Measurements from ENCODE around the gene STK35. TPM values are rescaled to one million over a fixed set of nuclear protein-coding genes. Genes with fewer than 3 reads are reported as not detected.
A peak's percentile ranks its signal among the peaks of the same experiment; 100 is the strongest.
"Not testable (repeated sequence)": the region's sequence is repeated elsewhere in the genome, so short reads cannot be mapped to it uniquely, and the experiment has no call there.

STK35 gene
- total and polyA plus RNA-seq, 4 donors: 9.4 to 13.4 (median 12.1) TPM

- WGBS (ENCODE audit: insufficient coverage): 18% methylated on average over 13 of the region's 17 CpGs
- no peaks in the 10 kb centered on the region for H3K36me3 ChIP-seq (ENCODE audit: control insufficient read depth, insufficient read depth, low read length)
- H3K27ac ChIP-seq (ENCODE audit: low read depth, low read length): no peak overlapping the region
- no peaks in the 10 kb centered on the region for H3K9me3 ChIP-seq (ENCODE audit: control insufficient read depth, insufficient read depth, low read length)
- H3K27me3 ChIP-seq (ENCODE audit: control insufficient read depth, insufficient read depth, low read length): no peaks in the 10 kb centered on the region
- peaks cover 6% of the 10 kb centered on the region for H3K4me1 ChIP-seq (ENCODE audit: control insufficient read depth, insufficient read depth, low read length)
- no peak overlapping the region for H3K4me3 ChIP-seq (ENCODE audit: low read depth, low read length)
- DNase-seq (ENCODE audit: low read depth in 4 of 6, low spot score in 6 of 6): peak; percentile 43 to 94 (median 66)
These were observed 70.9 kb downstream of the STK35 start for GRCh38 chr20:2172305-2173175.

- Histone ChIP-seq H3K4me1 (ENCODE audit: control insufficient read depth, insufficient read depth, low read length) (peaks cover 6% of the 10 kb centered on the region), H3K36me3 (ENCODE audit: control insufficient read depth, insufficient read depth, low read length) (no peaks in the 10 kb centered on the region), H3K9me3 (ENCODE audit: control insufficient read depth, insufficient read depth, low read length) (no peaks in the 10 kb centered on the region), H3K27ac (ENCODE audit: low read depth, low read length) (no peak overlapping the region), H3K27me3 (ENCODE audit: control insufficient read depth, insufficient read depth, low read length) (no peaks in the 10 kb centered on the region), H3K4me3 (ENCODE audit: low read depth, low read length) (no peak overlapping the region)
- WGBS (ENCODE audit: insufficient coverage): 75% methylated on average over 3 of the region's 6 CpGs
- DNase-seq (ENCODE audit: low read depth in 4 of 6, low spot score in 6 of 6): no peak
These were observed 71.6 kb downstream of the STK35 start for GRCh38 chr20:2173186-2173585.

GRCh38 chr20:2174067-2174466, 72.4 kb downstream of the STK35 start:
- no peak for DNase-seq (ENCODE audit: low read depth in 4 of 6, low spot score in 6 of 6)
- H3K27me3 ChIP-seq (ENCODE audit: control insufficient read depth, insufficient read depth, low read length): no peaks in the 10 kb centered on the region
- H3K4me1 ChIP-seq (ENCODE audit: control insufficient read depth, insufficient read depth, low read length): peaks cover 6% of the 10 kb centered on the region
- no peak overlapping the region for H3K4me3 ChIP-seq (ENCODE audit: low read depth, low read length)
- no peaks in the 10 kb centered on the region for H3K36me3 ChIP-seq (ENCODE audit: control insufficient read depth, insufficient read depth, low read length)
- H3K9me3 ChIP-seq (ENCODE audit: control insufficient read depth, insufficient read depth, low read length): no peaks in the 10 kb centered on the region
- H3K27ac ChIP-seq (ENCODE audit: low read depth, low read length): no peak overlapping the region
- 97% methylated on average over 3 of the region's 3 CpGs for WGBS (ENCODE audit: insufficient coverage)

GRCh38 chr20:2176946-2177345, 75.3 kb downstream of the STK35 start:
- Histone ChIP-seq H3K9me3 (ENCODE audit: control insufficient read depth, insufficient read depth, low read length) (no peaks in the 10 kb centered on the region), H3K27ac (ENCODE audit: low read depth, low read length) (no peak overlapping the region), H3K4me1 (ENCODE audit: control insufficient read depth, insufficient read depth, low read length) (peaks cover 6% of the 10 kb centered on the region), H3K27me3 (ENCODE audit: control insufficient read depth, insufficient read depth, low read length) (no peaks in the 10 kb centered on the region), H3K4me3 (ENCODE audit: low read depth, low read length) (no peak overlapping the region), H3K36me3 (ENCODE audit: control insufficient read depth, insufficient read depth, low read length) (no peaks in the 10 kb centered on the region)
- WGBS (ENCODE audit: insufficient coverage): 57% methylated on average over 6 of the region's 9 CpGs
- DNase-seq (ENCODE audit: low read depth in 4 of 6, low spot score in 6 of 6): no peak

GRCh38 chr20:2178318-2179232, 76.9 kb downstream of the STK35 start:
- DNase-seq (ENCODE audit: low read depth in 4 of 6, low spot score in 6 of 6): no peak
- Histone ChIP-seq H3K4me1 (ENCODE audit: control insufficient read depth, insufficient read depth, low read length) (peaks cover 6% of the 10 kb centered on the region), H3K36me3 (ENCODE audit: control insufficient read depth, insufficient read depth, low read length) (no peaks in the 10 kb centered on the region), H3K27ac (ENCODE audit: low read depth, low read length) (no peak overlapping the region), H3K4me3 (ENCODE audit: low read depth, low read length) (no peak overlapping the region), H3K9me3 (ENCODE audit: control insufficient read depth, insufficient read depth, low read length) (no peaks in the 10 kb centered on the region), H3K27me3 (ENCODE audit: control insufficient read depth, insufficient read depth, low read length) (no peaks in the 10 kb centered on the region)
- WGBS (ENCODE audit: insufficient coverage): 82% methylated on average over 11 of the region's 17 CpGs

GRCh38 chr20:2179233-2179580, 77.6 kb downstream of the STK35 start:
- H3K4me3 ChIP-seq (ENCODE audit: low read depth, low read length): no peak overlapping the region
- no peak for DNase-seq (ENCODE audit: low read depth in 4 of 6, low spot score in 6 of 6)
- no peaks in the 10 kb centered on the region for H3K36me3 ChIP-seq (ENCODE audit: control insufficient read depth, insufficient read depth, low read length)
- H3K4me1 ChIP-seq (ENCODE audit: control insufficient read depth, insufficient read depth, low read length): peaks cover 6% of the 10 kb centered on the region
- no peak overlapping the region for H3K27ac ChIP-seq (ENCODE audit: low read depth, low read length)
- WGBS (ENCODE audit: insufficient coverage): 80% methylated on average over 11 of the region's 11 CpGs
- no peaks in the 10 kb centered on the region for H3K9me3 ChIP-seq (ENCODE audit: control insufficient read depth, insufficient read depth, low read length)
- no peaks in the 10 kb centered on the region for H3K27me3 ChIP-seq (ENCODE audit: control insufficient read depth, insufficient read depth, low read length)

GRCh38 chr20:2179949-2180348, 78.3 kb downstream of the STK35 start:
- no peak overlapping the region for H3K4me3 ChIP-seq (ENCODE audit: low read depth, low read length)
- peaks cover 6% of the 10 kb centered on the region for H3K4me1 ChIP-seq (ENCODE audit: control insufficient read depth, insufficient read depth, low read length)
- WGBS (ENCODE audit: insufficient coverage): 100% methylated on average over 1 of the region's 2 CpGs
- H3K27me3 ChIP-seq (ENCODE audit: control insufficient read depth, insufficient read depth, low read length): no peaks in the 10 kb centered on the region
- H3K27ac ChIP-seq (ENCODE audit: low read depth, low read length): no peak overlapping the region
- H3K36me3 ChIP-seq (ENCODE audit: control insufficient read depth, insufficient read depth, low read length): no peaks in the 10 kb centered on the region
- no peak for DNase-seq (ENCODE audit: low read depth in 4 of 6, low spot score in 6 of 6)
- no peaks in the 10 kb centered on the region for H3K9me3 ChIP-seq (ENCODE audit: control insufficient read depth, insufficient read depth, low read length)

GRCh38 chr20:2183381-2183780, 81.8 kb downstream of the STK35 start:
- whole genome bisulfite sequencing (ENCODE audit: insufficient coverage): 93% methylated on average over 2 of the region's 3 CpGs
- Histone ChIP-seq H3K4me3 (ENCODE audit: low read depth, low read length) (no peak overlapping the region), H3K27me3 (ENCODE audit: control insufficient read depth, insufficient read depth, low read length) (no peaks in the 10 kb centered on the region), H3K36me3 (ENCODE audit: control insufficient read depth, insufficient read depth, low read length) (no peaks in the 10 kb centered on the region), H3K4me1 (ENCODE audit: control insufficient read depth, insufficient read depth, low read length) (no peaks in the 10 kb centered on the region), H3K27ac (ENCODE audit: low read depth, low read length) (no peak overlapping the region), H3K9me3 (ENCODE audit: control insufficient read depth, insufficient read depth, low read length) (no peaks in the 10 kb centered on the region)
- DNase-seq (ENCODE audit: low read depth in 4 of 6, low spot score in 6 of 6): peak in 2 of 6 donors; percentile 35 to 91

GRCh38 chr20:2184933-2185332, 83.3 kb downstream of the STK35 start:
- not testable (repeated sequence) for H3K4me1 ChIP-seq (ENCODE audit: control insufficient read depth, insufficient read depth, low read length); H3K36me3 ChIP-seq (ENCODE audit: control insufficient read depth, insufficient read depth, low read length); H3K9me3 ChIP-seq (ENCODE audit: control insufficient read depth, insufficient read depth, low read length); H3K4me3 ChIP-seq (ENCODE audit: low read depth, low read length); DNase-seq (ENCODE audit: low read depth in 4 of 6, low spot score in 6 of 6); H3K27ac ChIP-seq (ENCODE audit: low read depth, low read length); H3K27me3 ChIP-seq (ENCODE audit: control insufficient read depth, insufficient read depth, low read length)
- 100% methylated on average over 2 of the region's 7 CpGs for WGBS (ENCODE audit: insufficient coverage)
